Stomach (tissue), 4 donors: ENCODE data around the gene SPHK1.

Experiments used
- CTCF ChIP-seq, 7 experiments: fragments of 450-650 bp in 4 of 7; fragments of 200-600 bp in 3 of 7; sonication (generic) in 3 of 7; IDR thresholded peaks; one replicate each; pipeline ENCODE4 v1.5.1; 2016 to 2019; ENCODE audit warnings: antibody characterized with exemption in 7 of 7, control low read depth in 2 of 7, mild to moderate bottlenecking in 1 of 7
- POLR2A ChIP-seq, 4 donors: fragments of 450-650 bp; IDR thresholded peaks; one replicate each; pipeline ENCODE4 v1.6.1; 2016; ENCODE audit warnings: antibody characterized with exemption in 4 of 4, control low read depth in 2 of 4, mild to moderate bottlenecking in 1 of 4, moderate library complexity in 1 of 4

GRCh38 chr17:76363107-76363842, 21.1 kb upstream of the SPHK1 start:
- TF ChIP-seq POLR2A (IDR thresholded peaks at IDR 0.05) = no peak
- TF ChIP-seq CTCF (IDR thresholded peaks at IDR 0.05) = no peak
